Forelimb muscle (tissue), 1 donor: ENCODE data around the gene S100Z. TPM values are rescaled to one million over a fixed set of nuclear protein-coding genes. Genes with fewer than 3 reads are reported as not detected.
"Not testable (repeated sequence)": the region's sequence is repeated elsewhere in the genome, so short reads cannot be mapped to it uniquely, and the experiment has no call there.

Experiments
- DNase-seq: peaks from one replicate; pipeline ENCODE4 v3.0.0-alpha.2; 2013; ENCODE audit warnings: low read depth
- polyA plus RNA-seq: library from polyadenylated mRNA; unstranded; fragments of 120-200 nt; gene quantifications from one replicate; pipeline ENCODE4 v1.2.1, GENCODE V29; 2013; ENCODE audit not compliant: insufficient read length

Gene S100Z
- polyA plus RNA-seq, 1 donor = 0.20 TPM

DNA sequence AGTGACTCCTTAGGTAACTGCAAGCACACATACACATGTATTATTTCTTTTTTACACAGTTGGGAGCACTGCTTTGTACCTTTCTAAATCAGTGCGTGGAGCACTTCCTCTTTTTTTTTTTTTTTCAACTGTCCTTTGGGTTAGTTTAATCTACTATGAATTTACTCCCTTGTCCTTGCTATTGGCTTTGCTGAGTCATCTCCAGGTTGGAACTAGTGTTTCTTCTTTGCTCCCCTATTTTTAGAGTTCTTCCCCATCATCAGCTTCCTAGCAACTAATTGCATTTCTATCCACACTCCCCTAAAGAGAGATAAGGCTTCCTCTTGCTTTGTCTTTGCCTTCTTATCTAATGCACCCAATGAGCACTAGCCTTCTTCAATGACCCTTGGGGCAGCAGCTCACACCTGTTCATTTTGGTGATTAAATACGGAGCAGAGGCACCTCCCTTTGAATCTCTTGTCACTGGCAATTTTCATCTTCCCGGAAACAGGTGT, 24.3 kb downstream of the S100Z start:
- DNase-seq = no peak

DNA sequence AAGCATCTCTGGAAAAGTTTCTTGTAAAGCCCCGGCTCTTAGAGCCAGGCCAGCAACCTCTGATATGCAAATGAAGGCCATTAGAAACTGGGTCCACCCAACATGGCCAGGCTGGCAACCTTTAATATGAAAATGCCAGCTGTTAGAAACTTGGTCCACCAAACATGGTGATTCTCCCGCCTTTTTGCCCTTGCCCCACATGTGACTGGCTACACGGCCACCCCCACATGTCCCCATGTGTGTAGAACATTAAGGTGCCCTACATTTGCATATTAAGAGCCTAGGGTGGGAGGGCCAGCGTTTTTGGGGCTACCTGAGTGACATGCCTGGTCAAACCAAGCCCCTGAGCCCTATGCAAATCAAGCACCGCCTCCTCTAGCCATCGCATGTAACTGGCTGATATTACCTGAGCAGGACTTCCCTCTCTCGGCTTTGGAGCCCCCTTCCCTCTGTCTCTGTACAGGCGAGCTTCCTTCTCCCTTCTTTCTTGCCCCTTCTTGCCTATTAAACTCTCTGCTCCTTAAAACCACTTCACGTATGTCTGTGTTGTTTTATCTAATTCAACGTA, 39.0 kb downstream of the S100Z start:
- no peak for DNase-seq

DNA sequence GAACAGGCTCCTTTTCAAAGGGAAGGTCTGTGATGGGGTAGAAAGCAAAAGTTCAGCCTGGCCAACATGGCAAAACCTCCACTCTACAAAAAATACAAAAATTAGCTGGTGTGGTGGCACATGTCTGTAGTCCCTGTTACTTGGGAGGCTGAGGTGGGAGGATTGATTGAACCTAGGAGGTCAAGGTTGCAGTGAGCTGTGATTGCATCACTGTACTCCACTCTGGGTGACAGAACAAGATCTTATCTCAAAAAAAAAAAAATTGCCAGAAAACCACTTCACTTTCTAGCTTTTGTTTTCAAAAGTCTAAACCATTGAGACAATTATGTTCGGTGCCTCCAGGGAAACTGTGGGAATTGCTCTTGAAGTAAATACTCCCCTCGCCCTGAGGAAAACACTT, 43.5 kb downstream of the S100Z start:
- DNase-seq = no peak

DNA sequence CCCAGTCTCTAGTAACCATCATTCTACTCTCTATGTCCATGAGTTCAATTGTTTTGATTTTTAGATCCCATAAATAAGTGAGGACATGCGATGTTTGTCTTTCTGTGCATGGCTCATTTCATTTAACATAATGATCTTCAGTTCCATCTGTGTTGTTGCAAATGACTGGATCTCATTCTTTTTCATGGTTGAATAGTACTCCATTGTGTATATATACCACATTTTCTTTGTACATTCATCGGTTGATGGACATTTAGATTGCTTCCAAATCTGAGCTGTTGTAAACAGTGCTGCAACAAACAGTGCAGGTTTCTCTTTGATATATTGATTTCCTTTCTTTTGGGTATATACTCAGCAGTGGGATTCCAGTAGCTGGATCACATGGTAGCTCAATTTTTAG, 46.4 kb downstream of the S100Z start:
- DNase-seq = no peak

DNA sequence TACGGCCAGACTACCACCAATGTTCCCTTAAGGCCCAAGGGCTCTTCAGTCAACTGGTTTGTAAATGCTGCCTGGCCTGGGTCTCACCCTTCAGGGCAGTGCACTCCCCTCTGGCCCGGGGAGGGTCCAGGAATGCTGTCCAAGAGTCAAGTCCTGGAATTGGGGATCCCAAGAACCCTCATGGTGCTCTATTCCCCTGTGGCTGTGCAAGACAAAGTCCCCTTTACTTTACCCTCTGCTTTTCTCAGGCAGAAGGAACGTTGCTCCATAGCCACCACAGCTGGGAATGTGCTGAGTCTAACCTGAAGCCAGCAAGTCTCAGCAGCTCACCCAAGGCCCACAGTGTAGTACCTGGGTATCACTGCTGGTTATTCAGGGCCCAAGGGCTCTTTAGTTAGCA, 51.7 kb downstream of the S100Z start:
- DNase-seq = no peak

DNA sequence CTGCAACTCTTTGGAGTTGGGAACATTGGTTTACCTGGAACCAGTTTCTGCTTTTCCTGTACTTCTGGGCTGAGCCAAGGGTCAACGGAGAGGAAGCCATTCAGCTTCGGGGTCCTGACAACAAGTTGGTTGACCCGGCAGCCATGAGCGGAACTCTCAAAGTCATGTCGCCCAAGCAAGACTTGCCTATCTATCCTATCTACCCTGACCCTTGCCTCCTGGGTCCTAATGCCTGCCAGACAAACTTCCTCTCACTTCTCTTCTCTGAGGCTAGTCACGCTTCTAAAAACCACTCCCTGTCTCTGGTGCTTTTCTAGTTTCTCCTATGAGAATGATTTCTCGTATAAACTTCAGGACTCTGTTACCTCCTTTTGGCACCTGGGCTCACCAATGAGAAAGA, 58.4 kb downstream of the S100Z start:
- no peak for DNase-seq

DNA sequence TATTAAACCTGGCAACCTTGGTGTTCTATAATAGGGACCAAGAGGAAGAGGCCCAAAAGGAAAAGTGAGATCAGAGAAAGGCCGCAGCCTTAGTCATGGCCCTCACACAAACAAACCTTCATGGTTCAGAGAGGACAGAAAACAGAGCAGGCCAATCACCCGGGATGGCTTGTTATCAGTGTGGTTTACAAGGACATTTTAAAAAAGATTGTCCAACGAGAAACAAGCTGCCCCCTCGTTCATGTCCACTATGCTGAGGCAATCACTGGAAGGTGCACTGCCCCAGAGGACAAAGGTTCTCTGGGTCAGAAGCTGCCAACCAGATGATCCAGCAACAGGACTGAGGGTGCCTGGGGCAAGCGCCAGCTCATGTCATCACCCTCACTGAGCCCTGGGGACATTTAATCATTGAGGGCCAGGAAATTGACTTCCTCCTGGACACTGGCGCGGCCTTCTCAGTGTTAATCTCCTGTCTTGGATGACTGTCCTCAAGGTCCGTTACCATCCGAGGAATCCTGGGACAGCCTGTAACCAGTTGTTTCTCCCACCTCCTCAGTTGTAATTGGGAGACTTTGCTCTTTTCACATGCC, 60.6 kb downstream of the S100Z start:
- not testable (repeated sequence) for DNase-seq

DNA sequence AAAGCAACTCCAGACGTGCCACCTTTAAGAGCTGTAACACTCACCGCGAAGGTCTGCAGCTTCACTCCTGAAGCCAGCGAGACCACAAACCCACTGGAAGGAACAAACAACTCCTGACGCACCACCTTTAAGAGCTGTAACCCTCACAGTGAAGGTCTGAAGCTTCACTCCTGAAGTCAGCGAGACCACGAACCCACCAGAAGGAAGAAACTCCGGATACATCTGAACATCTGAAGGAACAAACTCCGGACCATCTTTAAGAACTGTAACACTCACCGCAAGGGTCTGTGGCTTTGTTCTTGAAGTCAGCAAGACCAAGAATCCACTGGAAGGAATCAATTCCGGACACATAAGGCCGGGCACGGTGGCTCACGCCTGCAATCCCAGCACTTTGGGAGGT, 64.9 kb downstream of the S100Z start:
- not testable (repeated sequence) for DNase-seq

DNA sequence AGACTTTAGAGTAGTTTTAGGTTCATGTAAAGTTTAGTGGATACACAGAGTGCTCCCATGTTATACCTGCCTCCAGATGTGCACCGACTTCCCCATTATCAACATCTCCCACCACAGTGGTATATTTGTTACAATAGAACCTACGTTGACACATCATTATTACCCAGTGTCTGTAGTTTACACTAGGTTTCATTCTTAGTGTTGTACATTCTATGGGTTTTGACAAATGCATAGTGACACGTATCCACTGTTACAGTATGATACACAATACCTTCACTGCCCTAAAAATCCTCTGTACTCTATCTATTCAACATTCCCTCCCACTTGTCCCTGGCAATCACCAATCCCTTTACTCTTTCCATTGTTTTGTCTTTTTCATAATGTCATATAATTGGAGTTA, 68.7 kb downstream of the S100Z start:
- no peak for DNase-seq

DNA sequence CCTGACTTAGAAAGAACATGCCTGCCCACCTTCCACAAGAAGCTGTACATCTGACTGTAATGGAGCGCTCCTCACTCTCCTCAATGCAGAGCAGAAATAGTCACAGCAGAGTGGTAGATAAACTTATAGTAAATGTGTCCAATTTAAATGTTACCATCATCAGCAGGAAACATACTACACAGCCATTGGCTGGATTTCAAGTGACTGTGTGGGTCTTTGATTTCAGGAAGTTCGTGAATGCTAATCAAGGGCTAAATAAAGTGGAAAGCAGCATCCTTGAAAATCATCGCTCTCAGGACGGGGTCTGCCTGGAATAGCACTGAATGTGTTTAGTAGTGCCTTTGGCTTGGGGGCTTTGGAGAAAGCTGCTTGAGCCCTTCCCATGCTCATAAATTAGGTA, 70.7 kb downstream of the S100Z start:
- no peak for DNase-seq

DNA sequence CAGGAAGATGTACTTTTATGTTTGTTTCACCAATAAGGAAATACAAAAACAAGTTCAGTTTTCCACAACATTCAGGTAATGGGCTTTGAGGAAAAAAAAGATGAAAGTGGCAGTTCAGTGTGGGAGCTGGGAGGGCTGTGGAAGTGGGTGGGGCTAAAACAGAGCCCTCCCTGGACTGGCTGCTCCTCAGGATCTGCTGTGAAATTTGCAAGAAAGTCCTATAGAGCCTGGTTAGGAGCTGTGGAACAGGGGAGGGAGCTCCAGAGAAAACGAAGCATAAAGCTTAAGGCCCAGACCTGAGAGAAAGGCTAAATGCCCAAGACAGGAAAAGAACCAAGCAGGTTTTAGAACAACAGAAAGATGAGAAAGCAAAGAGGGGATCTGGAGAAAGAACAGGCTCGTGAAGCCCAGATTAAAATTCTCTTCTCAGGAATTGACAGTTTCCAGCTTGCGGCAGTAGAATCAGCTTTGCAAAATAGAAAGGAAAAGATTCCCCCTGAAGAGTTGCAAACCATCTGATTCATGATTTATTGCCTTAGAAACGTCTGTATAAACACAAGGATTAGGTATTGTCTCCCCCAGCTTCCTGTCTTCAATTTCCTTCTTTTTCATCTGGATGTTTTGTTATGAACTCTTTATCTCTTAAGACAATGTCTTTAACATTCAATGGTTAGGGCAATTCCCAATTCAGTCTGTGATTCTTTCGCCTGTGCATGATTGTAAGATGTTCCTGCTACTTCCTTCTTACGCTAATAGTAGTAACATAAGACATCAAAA, 76.7 kb downstream of the S100Z start:
- DNase-seq = no peak

DNA sequence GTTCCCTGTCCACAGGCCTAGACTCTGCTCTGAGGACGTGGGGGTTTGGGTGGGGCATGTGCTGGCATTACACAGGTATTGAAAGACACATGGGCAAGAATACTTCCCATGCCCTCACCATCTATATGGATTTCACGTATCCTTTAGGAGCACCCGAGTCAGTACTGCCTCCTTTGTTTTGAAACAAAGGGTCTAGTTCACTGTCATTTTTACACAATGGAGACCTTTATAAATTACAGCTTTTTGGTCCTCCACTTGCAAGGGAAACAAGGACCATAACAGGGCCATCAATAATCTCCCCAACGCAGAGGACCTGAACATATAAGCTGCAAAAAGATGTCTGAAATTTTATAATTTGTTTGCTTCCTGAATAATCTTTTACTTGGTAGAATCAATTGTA, 78.1 kb downstream of the S100Z start:
- DNase-seq = no peak

DNA sequence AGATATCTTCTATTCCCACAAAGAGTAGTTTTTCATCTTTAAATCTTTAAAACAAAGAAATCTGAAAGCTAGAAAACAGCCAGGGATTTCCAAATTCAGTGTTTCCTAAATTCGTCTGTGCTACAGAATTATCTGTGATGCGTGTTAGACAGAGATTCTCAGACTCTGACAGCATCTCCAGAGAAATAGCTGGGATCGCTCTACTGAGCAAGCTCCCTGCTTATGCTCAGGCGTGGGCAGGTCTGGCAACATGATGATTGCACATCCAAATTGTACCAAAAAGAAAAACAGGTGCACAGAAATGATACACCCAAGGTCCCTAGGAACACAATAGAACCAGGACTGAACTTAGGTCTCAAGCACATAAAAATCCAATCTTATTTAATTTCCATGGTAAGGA, 80.3 kb downstream of the S100Z start:
- DNase-seq = no peak

DNA sequence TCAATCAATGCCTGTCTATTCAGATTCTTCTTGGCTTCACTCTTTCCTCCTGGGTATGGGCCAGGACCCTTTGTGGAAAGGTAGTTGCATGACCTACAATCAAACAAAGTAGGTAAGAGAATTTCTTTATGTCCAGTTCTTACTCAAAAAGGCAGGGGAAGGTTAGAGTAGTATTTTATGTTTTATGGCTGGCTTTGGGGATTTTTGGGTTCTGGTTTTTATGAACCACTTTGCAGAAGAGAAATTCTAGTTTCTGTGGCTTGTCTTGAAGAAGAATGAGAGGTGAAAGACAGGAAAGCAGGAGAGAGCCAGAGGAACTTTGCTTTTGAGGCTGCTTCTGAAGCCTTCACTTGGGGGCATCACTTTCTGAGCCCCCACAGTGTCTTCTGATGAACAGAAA, 88.4 kb downstream of the S100Z start:
- no peak for DNase-seq

DNA sequence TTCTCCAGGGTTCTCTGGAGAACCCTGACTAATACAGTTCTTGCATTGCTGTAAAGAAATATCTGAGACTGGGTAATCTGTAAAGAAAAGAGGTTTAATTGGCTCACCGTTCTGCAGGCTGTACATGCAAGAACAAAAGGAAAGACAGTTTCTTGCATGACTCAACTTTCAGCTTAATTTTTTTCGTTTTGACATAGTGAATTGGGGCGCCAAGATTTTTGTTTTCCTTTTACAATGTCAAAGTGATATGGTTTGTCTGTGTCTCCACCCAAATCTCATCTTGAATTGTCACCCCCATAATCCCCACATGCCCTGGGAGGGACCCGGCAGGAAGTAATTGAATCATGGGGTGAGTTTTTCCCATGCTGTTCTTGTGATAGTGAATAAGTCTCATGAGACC, 91.2 kb downstream of the S100Z start:
- DNase-seq = no peak

DNA sequence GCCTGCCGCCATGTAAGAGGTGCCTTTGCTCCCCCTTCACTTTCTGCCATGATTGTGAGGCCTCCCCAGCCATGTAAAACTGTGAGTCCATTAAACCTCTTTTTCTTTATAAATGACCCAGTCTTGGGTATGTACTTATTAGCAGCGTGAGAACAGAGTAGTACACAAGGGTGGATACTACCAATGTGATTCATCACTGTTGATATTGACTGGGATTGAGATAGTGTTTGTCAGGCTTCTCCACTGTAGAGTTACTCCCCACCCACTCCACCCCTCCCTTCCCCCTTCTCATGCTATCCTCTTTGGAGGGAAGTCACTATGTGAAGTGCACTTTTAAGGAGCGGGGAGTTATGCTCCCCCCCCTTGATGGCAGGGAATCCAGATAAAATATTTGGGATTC, 91.6 kb downstream of the S100Z start:
- DNase-seq = no peak

DNA sequence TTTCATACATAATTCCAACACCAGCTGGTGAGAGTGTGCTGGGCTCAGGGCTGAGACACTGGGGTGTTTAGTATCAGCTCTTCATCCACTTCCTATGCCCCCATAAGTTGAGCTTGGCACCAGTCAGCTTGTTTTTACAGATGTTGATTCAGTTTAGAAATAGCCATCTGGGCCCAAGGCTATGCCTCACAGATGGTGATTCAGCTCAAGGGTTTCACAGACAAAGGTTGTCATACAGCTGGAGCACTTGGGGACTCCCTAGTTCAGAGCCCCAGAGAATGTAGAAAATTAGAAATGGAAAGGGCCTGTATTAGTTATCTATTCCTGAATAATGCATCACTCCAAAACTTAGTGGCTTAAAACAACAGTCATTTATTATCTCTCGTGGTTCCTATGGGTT, 92.8 kb downstream of the S100Z start:
- no peak for DNase-seq

DNA sequence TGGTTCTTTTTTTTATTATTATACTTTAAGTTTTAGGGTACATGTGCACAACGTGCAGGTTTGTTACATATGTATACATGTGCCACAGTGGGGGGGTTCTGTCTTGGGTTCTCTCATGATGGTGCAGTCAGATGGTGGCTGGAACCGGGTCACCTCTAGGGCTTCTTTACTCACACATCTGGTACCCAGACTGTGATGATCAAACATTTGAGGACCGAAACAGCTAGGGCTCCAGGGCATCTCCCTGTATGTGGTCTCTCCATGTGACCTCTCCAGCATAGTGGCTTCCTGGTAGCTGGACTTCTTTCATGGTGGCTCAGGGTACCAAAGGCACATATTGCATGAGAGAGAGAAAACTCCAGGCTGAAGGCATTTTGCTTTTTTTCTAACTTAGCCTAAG, 93.2 kb downstream of the S100Z start:
- DNase-seq = no peak

DNA sequence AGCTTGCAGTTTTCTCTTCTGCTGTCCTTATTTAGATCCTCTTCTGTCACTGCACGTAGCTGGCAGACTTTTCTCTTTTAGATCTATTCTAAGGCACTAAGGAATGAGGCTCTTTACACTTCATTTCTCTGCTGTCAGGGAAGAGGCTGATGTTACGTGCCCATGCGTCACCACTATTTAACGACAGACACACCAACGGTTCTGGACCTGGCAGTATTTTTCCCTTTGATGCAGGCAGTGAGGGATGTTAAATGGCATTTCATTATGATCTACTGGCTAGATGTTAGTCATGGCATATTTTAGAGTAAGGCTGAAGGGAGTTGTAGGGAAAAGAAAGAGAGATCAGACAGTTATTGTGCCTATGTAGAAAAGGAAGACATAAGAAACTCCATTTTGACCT, 94.8 kb downstream of the S100Z start:
- DNase-seq = no peak

DNA sequence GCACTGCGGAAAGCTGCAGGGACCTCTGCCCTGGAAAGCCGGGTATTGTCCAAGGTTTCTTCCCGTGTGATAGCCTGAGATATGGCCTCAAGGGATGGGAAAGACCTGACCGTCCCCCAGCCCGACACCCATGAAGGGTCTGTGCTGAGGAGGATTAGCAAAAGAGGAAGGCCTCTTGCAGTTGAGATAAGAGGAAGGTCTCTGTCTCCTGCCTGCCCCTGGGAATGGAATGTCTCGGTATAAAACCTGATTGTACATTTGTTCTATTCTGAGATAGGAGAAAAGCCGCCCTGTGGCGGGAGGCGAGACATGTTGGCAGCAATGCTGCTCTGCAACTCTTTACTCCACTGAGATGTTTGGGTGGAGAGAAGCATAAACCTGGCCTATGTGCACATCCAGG, 95.4 kb downstream of the S100Z start:
- DNase-seq = not testable (repeated sequence)

DNA sequence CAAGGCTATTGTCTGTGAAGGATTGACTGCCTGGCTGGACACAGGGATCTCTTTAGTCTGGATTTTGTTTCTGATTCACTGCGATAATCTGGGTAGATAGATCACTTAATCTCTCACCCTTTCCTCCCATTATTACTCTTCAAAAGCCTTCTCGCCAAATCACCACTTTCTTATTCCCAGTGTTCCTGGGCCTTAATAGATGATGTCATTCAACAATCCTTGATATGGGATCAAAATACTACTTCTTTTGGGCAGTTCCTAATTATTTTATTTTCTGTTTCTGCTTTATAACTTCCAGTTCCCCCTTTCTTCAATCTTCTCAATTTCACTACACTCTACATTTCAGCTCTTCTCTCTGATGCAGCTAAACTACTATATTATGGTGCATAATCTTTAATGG, 96.3 kb downstream of the S100Z start:
- DNase-seq = no peak

DNA sequence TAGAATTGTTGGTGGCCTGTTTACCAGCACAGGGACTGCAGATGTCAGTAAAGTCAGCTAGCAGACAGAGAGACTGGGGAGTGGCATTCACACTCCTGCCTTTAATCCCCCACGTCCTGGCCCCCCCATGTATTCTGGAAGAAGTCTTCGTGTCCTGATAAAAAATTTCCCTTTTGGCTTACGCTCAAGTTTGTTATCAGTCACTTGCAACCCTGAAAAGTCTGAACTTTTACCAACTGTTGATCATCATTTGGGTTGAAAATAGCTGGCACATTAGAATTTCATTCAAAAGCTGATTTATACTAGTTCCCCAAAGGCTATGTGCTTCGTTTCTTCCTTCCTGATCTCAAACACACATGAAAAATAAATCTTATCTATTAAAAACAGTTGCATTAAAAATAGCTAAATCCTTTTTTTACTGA, 97.3 kb downstream of the S100Z start:
- DNase-seq = no peak

DNA sequence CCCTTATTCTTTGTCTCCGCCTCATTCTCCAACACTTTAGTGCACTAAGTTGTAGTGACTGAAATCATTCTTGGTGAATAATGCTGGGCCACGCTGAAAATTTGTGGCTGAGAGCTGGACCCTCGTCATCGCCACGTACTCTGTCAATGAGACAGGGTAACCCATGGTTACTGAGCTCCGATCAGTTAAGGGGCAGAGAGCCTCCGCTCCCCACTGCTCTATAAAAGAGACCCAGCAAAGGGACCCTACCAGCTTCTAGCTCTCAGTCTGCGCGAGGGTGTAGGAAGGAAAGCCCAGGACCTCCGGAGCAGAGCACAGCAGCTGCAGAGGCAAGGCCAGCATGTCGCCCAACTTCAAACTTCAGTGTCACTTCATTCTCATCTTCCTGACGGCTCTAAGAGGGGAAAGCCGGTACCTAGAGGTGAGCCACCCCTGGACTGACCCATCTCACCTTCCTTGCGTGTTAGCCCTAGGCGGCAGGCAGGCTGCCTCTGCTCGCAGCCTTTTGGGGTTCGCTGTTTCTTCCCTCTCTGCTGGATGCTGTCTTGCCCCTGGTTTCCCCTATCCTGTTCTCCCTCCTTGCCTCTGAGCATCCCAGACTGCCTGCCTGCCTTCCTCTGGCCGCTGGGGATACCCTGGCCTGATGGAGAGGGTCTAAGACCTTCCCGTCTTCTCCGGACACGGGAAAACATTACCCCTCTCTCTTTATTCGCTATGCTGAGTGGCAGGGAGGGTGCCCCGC, 103.2 kb downstream of the S100Z start, which contains the start of gene CRHBP:
Gene CRHBP (plus strand): TSS at position 251 of the 742 bp plus-strand sequence. CDS start 90 bp downstream, at position 341.
- DNase-seq = no peak
